CD1c-positive myeloid dendritic cell (primary cell): ENCODE measurements around the gene MVB12B.

Experiments
- DNase-seq: peaks from one replicate; pipeline ENCODE4 v3.0.0-alpha.2; 2016; ENCODE audit errors: extremely low spot score

MVB12B gene

GRCh38 chr9:126303488-126303887 is 23.1 kb upstream of the MVB12B start:
- no peak for DNase-seq

DNA sequence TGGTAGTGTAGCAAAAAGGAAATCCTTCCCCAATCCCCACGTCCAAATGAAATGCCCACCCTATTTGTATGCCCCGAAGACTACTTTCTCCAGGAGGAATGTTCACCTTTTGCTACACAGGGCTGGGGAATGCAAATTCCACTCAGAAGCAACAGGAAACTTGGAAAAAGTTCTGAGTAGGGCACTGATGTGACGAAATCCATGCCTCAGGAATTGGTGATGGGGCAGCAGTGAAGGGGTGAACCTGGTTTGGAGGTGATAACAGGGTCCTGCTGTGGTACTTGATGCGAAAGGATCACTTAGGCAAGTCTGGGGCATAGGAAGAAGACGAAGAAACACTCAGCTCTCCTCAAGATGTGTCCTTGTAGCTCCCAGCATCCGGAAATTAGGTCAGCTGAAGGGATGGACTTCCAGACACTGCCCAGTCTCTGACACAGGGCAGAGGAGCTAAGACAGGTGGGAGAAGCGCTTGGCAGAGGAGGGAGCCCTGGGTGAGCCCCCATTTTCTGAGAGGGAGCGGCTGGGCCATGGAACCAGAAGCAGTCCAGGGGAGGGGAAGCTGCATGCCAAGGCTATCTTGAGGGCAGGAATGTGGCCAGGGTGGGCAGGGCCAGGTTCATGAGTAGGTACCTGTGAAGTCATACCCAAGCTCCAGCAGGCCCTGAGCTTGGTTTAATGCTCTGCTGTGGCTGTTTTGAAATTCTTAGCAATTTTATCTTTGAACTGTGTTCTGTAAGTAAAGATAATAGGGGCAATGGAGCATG is 22.2 kb upstream of the MVB12B start:
- DNase-seq: no peak

DNA sequence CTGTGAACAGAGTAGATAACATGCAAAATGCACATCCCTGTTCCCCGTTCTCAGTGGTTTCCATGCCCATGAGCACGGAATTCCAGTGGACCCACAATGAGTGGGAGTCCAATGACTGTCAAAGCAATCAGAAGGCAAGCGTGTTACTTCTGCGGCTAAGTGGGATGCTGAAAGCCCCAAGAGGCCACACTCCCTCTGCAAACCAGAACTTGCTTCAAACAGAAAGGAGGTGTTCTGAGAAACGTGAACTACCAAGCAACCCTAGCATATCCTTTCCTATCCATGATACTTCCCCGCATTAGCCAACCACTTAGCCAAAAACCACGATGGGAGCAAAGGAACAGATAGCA is 21.7 kb upstream of the MVB12B start:
- DNase-seq: no peak

GRCh38 chr9:126306071-126306647 is 20.5 kb upstream of the MVB12B start:
- DNase-seq: no peak

GRCh38 chr9:126307322-126308061 is 19.1 kb upstream of the MVB12B start:
- no peak for DNase-seq

DNA sequence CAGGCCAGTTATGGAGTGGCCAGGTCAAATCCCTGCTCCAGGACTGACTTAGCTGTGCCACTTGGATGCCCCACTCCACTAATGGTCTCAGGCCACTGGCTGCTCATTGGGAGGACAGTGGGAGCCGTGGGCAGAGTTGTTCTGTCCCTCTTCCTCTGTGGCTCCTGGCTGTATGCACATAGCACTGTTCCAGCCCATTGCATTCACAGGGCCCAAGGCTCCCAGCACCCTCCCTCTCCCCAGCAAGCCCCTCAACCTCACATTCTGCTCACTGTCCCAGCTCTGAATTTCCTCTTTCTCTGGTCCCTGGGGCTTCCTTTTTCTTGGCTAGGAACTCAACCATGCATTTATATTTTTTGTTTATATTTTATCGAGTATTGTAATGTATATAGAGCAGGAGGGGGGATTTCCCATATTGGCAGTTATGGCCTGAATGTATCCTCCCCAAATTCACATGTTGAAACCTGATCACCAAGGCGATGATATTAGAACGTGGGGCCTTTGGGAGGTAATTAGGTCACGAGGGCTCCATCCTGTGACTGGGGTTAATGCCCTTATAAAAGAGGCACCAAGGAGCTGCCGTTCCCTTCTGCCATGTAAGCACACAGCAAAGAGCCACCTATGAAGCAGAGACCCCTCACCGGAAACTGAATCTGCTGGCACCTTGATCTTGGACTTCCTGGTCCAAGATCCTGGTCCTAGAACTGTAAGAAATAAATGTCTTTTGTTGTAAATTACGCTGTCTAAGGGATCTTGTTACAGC is 17.0 kb upstream of the MVB12B start:
- DNase-seq: no peak

DNA sequence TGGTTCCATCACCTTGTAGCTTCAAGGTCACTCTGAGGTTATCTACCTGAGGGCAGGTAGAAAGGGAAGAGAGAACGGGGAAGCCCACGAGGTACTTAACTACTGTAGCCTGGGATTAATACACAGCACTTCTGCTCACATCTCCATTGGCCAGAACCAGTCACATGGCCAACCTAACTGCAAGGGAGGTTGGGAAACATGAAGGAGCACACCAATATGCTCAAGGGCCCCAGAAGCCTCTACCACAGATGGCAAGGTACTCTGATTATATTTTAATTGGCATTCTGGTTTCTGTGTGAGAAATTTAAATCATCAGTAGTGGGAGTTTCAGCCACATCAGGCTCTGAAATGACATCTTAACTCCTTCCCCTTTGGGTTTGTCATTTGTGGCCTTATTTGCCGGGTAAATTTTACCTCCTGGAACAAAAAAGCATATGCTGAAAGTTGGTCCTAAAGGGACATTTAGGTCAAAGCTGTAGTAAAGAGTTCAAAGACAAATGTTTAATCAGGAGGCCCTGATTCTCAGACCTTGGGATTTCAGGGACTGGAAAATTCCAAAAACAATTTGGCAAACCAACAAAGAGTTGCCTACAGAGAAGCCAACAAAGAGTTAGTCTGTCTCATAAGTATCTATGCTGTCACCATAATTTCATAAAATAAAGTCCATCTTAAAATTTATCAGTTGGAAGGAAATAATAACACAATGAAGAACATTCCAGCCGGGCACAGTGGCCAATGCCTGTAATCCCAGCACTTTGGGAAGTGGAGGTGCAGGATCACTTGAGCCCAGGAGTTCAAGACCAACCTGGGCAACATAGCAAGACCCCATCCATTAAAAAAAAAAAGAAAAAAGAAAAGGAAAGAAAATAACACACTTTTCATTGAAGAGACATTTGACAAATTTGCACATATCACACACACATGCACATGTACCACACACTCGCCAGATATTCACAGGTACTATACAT is 13.8 kb upstream of the MVB12B start:
- no peak for DNase-seq

DNA sequence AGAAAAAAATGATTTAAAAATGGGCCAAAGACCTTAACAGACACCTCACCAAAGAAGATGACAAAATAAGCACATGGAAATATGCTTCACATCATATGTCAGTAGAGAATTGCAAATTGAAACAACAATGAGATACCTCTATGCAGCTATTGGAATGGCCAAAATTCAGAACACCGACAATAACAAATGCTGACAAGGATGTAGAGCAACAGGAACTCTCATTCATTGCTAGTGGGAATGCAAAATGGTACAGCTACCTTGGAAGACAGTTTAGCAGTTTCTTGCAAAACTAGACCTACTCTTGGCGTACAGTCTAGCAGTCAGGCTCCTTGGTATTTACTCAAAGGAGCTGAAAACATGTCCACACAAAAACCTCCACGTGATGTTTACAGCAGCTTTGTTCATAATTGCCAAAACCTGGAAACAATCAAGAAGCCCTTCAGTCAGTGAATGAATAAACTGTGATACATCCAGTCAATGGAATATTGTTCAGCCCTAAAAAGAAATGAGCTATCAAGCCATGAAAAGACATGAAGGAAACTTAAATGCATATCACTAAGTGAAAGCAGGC is 10.5 kb upstream of the MVB12B start:
- no peak for DNase-seq

- peak; percentile 43 for DNase-seq
Measured at GRCh38 chr9:126317513-126317912, 9.1 kb upstream of the MVB12B start.

DNA sequence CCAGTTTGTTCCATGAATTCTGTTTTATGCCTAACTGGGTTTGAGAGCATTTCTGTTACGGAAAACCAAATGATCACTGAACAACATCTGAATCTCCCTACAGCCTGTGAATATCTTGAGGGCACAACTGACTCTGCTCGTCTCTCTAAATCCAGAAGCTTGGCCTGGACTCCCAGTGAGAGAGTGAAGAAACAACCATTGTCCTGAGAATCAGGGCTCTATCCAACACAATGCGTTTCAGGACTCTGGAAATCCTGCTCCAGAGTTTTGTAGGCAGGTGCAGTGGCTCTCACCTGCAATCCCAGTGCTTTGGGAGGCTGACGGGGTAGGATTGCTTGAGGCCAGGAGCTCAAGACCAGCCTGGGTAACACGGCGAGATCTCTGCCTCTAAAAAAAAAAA is 7.8 kb upstream of the MVB12B start:
- DNase-seq: no peak

- no peak for DNase-seq
Measured at GRCh38 chr9:126319671-126320070, 7.0 kb upstream of the MVB12B start.

DNA sequence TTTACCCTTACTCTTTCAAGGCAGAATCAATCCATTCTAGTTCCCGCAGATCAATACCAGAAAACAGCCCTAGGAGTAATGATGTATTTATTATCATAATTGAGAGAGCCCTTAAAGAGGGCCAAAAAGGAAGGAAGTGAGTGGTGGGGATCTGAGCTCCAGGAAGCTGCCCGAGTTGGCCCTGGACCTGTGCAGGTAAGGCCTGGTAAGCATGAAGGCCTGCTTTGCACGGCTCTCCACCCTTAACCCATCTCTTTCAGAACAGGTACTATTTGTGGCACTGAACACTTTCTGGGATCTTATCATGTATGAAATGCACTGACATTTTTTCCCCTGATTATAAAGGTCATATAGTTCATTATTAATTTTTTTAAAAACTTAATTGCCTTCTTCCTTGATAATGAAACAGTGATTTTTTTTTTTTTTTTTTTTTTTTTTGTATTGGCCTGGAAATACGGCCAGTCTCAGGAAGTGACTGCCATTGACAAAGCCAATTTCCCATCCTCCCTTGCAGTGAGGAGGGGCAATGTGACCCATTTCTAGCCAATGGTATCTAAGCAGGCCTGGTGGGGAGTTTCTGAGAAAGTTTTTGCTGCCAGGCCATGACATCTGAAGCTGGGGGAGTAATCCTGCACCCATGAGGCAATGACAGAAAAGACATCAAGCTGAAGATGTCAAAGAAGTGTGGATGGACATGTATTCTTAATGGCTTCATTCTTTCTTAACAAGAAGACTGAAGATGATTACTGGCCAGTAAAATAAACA is 6.3 kb upstream of the MVB12B start:
- DNase-seq: no peak

GRCh38 chr9:126321742-126322141 is 4.9 kb upstream of the MVB12B start:
- no peak for DNase-seq

DNA sequence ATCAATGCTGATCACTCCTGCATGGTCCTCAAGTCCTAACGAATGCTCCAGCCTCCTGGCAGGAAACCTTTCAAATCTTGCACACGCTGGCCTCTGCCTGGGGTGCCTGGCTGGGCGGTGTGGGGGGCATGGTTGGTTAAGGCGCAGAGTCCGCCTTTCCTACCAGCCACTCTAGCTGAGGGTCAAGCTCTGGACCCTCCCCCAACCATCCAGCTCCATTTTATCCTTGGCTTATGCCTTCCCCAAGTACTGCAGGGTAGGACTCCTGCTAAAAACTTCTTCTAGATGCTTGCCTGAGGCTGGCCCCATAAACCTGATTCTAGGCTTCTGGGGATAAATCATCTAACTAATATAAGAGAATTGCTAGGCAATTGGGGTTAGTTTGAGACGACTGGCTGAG is 808 bp upstream of the MVB12B start:
- no peak for DNase-seq

DNA sequence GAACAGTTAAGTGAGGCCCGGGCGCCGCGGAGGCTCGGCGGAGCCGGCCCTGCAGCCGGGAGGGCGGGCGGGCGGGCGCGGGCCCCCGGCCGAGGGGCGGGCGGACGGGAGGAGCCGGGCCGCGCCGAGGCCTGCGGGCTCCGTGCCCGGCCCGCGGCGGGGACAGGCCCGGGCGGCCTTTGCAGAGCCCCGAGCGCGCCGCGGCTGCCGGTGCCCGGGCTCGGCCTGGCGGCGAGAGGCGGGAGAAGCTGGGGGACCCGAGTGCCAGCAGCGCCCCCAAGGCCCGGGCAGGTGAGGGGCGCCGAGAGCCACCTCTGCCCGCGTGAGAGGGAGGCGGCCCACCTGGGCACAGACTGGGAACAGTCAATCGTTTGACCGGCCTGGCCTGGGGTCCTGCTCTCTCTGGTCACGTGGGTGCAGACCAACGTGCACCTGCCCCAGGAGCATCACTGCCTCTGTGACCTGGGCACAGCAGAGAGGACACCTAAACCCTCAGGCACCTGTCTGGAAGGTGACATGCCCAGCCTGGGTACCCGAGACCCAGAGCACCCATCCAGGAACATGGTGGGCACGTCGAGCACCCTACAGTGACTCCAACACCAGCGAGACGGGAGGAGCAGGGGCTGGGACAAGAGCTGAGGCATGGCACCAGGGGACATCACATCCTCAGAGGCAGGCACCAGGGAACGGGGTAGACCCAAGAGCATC is 531 bp downstream of the MVB12B start:
- DNase-seq: no peak

DNA sequence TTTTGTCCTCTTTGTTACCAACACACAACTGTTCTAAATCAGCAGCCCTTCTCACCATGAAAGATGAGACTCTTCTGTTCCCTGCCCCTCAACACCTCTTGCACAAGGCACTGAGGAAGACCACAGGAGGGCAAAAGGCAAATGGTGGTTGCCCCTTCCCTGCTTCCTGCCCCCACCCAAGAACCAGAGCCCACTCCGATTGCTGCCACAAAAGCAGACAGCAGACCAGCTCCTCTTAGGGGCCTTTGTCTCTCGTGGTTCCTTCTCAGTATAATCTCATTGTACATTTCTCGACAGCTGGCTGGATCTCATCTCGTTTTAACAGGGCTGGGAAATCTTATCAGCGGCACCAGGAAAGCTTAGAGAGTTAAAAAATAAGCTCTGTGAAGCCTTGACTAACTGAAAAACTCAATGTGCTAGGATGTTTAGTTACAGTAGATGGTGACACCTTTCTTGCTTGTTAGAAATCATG is 1.1 kb downstream of the MVB12B start:
- no peak for DNase-seq

- DNase-seq: no peak
Measured at GRCh38 chr9:126328407-126328806, 1.8 kb downstream of the MVB12B start.

DNA sequence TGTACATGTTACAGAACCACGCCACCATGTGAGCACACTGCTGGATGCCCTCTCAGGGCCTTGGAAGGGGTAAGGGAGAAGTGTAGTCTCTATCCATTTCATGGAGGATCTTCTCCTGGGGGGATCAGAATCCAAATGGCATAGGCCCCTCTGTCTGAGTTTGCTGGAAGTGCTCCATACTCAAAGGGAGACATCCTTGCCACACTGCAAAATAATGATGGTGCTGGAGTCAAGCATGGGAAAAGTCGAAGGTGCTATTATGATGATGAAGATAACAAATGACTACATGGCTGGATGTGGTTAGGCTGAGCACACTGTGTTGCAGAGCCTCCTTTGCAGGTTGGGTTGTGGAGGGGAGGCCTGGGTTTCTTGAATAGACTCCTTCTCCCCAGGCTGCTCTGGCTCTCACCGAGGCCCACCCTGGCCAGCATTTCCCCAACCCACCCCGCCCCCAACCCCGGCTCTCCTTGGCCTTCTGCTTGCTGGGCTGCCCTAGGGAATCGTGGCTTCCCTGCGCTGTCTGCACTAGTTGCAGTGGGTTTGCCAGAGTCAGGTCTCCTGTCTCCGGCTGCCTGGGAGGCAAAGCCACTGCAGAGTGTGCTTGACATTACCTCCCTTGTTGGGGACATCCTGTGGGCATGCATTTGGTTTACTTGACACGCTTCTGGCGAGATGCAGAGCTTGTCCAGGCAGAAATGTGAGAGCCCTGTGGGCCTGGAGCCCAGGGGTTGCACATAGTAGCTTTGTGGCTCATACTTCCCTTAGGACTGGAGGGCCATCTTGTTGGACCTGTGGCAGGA is 3.0 kb downstream of the MVB12B start:
- no peak for DNase-seq

DNA sequence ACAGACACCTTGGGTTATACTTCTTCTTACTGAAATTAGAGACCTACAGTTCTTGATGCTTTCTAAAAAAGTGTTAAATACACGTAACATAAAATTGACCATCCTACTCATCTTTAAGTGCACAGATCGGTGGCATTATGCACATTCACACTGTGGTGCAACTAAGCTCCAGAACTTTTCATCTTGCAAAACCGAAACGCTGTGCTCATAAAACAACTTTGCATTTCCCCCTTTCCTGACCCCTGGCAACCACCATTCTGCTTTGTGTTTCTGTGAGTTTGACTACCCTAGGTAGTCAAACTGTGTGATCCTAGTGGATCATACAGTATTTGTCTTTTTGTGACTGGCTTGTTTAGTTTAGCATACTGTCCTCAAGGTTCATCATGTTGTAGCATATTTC is 3.9 kb downstream of the MVB12B start:
- DNase-seq: no peak
